Stimulated activated CD4-positive, alpha-beta T cell treated with anti-CD3 and anti-CD28 coated beads, Interleukin-15, amount 100 ng/mL, for 1 hour (primary cell): Measurements from ENCODE around the gene PTPRN2.

Experiments
- DNase-seq, 2 donors: peaks; one replicate each; pipeline ENCODE4 v3.0.0-alpha.2; 2020; ENCODE audit warnings: low read depth in 1 of 2, low spot score in 1 of 2

PTPRN2 gene

DNA sequence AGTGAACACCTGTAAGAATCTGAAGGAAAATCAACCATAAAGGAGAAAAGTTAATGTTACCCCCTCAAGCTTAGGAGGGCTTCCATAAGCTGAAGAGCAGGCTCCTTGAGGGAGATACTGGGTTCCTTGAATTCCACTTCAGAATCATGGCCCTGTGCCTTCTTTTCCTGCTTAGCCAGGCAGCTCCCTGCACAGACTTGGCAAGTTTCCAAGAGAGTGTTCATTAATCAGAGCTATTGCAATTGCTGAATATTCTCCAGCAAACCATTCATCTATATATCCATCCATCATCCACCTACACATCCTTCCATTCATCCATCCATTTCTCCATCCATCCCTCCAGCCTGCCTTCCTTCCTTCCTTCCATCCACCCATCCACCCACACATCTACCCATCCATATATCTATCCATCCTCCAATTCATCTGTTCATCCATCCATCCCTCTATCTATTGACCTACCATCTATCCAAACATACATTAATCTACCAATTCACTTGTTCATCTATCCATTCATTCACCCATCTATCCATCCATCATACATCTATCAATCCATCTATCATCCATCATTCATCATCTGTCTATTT is 574.4 kb downstream of the PTPRN2 start:
- no peak for DNase-seq

GRCh38 chr7:158011941-158012340 is 575.7 kb downstream of the PTPRN2 start:
- no peak for DNase-seq

DNA sequence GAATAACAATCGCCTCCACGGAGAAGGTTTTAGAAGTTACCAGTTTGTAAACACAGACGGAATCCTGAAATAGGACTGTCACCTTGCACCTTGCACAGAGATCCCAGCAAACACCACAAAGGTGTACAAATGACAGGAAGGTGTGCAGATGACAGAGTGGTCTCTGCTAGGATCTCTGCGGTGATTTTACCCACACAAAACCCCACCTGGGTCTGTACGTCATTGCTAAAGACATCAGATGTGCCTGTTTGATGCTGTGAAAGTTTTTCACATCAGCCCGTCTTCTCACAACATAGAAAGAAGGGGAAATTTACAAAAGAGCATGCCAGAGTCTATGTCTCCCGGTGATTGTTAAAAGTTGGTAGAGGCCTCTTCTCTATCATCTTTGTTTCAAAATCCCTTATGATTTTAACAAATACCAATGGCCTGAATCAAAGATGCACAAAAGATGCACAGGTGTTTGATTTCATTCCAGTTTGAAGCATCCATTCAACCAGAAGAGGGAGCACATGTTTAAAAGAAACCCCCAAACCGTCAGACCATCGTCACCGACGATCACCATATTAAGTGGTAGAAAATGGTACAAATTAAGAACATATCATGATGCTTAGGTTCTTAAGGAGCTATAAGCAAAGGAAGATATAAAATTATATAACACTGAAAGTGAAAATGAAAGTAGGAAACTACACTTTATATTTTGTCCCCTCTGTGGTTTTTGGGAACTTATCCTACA is 576.5 kb downstream of the PTPRN2 start:
- DNase-seq: no peak

DNA sequence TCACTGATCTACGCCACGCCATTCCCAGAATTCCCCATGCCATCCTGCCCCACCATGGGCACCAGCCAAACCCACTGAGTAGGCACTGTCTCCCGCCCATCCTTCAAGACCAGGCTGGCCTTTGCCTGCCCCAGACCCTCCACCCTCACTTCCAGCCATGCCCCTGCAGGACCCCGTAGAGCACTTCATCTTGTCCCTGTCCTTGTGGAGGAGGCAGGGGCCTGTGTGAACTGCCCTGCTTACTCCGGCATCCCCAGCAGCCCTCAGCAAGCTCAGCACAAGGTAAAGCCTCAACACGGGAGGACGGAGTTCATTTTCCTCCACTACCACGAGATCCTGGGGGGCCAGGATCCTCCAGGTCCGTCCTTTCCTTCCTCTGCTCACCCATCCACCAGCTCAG is 577.7 kb downstream of the PTPRN2 start:
- DNase-seq: no peak

DNA sequence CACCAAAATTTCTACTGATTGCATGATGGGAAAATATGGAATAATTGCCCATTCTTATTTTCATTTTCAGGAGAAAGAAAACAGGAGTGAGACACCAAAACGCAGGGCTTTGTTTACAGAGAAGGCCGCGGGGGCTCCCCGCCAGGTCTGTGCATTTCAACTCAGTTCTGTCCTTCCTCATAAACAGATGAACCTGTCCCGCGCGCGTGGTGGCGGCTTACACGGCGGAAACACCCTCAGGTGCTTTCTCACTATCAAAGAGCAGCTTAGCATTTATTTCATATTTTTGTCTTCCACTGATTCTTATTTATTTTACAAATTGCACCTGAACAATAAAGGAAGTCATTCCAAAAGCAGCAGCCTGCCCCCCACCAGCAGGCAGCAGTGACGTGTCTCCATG is 579.4 kb downstream of the PTPRN2 start:
- DNase-seq: no peak

DNA sequence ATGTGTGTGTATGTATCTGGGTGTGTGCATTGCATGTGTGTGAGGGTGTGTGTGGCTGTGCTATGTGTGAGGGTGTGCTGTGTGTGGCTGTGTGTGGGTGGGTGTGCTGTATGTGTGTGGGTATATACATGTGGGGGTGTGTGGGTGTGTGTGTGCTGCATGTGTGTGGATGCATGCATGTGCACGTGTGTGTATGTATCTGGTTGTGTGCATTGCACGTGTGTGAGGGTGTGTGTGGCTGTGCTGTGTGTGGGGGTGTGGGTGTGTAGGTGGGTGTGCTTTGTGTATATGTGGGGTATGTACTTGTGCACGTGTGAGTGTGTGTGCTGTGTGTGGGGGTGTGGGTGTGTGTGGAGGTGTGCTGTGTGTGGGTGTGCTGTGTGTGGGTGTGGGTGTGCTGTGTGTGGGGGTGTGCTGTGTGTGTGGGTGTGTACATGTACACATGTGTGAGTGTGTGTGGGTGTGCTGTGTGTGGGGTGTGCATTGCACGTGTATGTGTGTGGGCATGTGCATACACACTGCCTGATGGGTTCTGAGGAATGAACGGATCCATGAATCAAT is 579.8 kb downstream of the PTPRN2 start:
- DNase-seq: no peak

GRCh38 chr7:158006841-158007696 is 580.6 kb downstream of the PTPRN2 start:
- no peak for DNase-seq

DNA sequence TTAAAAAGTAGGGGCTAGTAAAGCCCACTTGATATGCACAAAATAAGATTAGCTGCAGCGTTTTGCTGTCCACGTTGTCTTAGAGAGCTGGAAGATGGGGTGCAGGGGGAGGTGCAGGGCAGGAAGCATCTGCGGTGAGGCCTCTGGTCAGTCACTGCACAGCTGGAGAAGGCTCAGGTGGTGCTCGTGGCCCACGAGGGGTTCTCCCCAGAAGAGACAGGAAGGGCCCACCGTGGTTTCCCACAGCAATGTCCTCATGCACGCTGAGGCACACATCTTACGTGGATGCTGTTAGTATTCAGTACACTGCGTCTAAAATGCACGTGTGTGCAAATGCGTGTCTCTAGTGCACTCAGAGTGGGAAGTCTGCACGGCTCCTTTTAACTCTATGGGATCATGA is 582.1 kb downstream of the PTPRN2 start:
- DNase-seq: no peak

DNA sequence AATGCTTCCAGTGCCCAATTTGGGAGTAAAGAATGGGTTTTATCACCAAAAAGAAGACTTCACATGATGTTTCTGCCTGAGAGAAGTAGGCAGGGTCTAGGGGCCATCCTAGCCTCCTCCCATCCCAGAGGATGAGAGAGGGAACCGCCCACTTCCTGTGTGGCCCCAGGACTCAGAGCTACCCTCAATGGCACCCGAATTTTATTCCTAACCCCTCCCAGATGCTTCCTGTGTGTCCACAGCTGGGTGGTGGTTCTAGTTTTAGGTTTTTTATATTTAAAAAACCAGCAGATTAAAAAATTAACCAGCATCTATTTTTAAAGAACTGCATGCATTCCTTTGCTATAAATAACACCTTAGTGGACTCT is 583.5 kb downstream of the PTPRN2 start:
- no peak for DNase-seq

DNA sequence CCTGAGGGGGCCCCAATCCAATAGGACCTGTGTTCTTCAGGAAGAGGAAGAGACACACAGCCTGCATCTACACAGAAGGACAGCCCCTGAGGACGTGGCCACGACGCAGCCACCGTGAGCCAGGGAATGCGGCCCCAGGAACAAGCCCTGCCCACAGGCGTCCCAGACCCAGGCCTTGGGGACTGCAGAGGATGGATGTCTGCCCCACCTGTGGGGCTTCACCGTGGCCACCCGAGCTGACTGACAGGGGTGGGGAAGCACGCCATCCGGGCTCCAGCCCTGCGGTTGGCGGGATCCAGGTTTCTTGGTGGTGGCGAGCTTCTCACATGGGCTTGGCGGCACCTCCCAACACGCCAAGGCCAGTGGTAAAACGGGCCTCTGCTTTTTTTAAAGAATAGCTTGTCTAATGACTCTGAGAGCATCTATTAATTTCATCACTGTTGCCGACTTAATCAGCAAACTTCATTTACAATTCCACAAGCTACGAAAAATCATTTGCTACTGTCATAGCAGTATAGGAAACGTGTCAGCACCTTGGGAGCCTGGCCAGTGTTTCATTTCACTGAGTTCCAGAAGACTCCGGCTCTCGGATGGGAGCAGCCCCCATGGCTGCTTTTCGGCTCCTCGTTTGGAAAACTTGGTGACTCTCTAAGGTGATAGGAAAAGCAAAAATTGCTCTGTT is 584.0 kb downstream of the PTPRN2 start:
- DNase-seq: no peak

DNA sequence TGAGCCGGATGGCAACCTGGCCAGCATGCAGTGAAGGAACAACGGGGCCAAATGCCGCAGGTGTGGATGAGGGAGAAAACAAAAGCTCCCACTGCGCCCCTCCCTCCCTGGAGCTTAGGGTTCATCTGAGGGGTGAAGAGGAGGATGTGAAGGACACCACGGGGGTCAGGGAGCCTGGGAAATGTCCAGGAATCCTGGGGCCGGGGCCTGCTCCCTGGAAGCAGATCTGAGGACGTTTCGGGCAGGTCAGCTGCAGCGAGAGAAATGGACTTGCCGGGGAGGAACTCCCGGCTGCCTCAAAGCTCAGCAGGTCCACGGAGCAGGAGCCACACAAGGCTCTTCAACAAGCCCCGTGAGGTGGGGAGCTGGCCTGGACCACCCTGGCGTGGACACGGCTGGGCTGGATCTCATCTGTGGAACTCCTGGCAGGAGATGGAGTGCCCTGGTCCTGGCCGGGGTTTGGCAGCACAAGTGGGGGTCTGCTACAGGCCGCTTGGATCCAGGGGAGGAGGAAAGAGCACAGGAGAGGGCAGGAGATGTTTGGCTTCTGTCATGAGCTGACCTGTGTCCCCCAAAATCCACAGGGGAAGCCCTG is 585.0 kb downstream of the PTPRN2 start:
- DNase-seq: no peak

GRCh38 chr7:158001621-158002320 is 585.9 kb downstream of the PTPRN2 start:
- DNase-seq: no peak

GRCh38 chr7:158001003-158001402 is 586.6 kb downstream of the PTPRN2 start:
- DNase-seq: no peak

DNA sequence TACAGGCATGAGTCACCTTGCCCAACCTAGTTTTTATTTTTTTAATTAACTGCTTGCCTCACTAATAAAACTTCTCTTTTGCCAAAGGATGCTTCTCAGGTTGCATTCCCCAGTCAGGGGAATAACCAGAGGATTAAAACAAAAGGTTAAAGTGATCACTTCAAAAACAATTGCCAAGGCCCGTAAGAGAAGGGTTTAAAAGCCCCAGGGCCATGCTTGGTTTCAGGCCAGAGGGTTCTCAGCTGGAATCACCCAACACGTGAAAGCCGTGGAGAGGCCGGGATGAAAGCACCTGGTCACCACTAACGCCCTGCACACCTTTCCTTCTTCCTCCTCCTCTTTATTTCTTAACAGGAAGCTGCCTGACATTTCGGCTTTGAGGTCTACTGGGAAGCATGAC is 587.5 kb downstream of the PTPRN2 start:
- no peak for DNase-seq

DNA sequence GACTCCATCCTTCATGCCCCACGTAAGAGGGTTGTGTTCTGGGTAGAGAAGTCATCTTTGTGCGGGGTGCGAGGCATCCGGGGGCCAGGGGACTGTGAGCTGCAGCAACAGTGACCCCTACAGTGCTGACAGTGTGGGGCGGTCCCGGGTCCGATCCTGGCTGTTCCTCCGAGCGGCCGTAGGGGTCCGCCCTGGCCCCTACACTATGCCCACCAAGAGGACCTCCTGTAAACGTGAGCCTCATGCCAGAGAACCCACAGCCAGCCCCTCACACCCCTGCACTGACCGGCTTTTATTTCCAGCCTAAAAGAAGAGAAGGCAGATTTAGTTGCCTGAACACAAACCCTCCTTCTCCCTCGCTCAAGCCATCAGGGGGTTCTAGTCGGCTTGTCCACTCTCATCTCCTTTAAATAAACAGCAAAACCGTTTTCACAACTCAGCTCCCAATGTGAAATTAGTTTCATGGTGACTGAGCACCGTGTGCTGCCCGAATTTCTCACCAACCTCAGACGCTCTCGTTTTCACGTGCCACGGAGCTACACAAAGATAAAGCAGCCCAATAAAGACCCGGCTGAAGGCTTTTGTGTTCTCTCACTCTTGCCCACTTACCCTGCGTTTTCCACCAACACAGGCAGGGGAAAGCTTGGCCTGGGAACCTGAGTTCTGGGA is 588.6 kb downstream of the PTPRN2 start:
- DNase-seq: no peak

- DNase-seq: no peak
These were observed 590.2 kb downstream of the PTPRN2 start for GRCh38 chr7:157997471-157997870.

DNA sequence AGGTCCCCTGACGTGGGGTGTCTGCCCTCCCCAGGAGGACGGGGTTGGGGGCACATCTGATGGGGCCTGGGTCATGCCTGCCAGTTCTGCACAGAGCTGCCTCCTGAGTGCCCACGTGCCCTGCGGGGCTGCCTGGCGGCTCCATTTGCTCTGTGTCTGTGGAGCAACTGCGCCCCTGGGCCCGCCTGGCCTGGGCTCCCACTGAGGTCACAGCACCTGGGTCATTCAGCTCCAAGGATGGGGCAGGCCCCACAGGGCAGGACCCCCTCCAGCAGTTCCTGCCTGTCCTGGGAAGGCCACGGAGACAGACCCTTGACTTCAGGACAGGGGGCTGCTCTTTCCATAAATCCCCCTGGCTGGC is 590.6 kb downstream of the PTPRN2 start:
- DNase-seq: no peak

- DNase-seq: no peak
These were observed 591.1 kb downstream of the PTPRN2 start for GRCh38 chr7:157996359-157997079.

DNA sequence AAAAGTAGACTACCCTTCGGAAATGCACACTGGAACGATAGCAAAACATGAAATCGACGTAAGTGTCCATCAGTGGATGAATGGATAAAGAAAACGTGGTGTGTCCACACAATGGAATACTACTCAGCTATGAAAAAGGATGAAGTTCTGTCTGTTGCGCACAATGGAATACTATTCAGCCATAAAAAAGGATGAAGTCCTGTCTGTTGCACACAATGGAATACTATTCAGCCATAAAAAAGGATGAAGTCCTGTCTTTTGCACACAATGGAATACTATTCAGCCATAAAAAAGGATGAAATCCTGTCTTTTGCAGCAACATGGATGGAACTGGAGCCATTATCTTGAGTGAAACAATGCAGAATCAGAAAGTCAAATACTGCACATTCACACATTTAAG is 591.8 kb downstream of the PTPRN2 start:
- DNase-seq: no peak
